Liver (tissue), 9 donors: ENCODE measurements around the gene CCDC196. TPM values are rescaled to one million over a fixed set of nuclear protein-coding genes. Genes with fewer than 3 reads are reported as not detected.

Experiments used
- DNase-seq: peaks from one replicate; pipeline ENCODE4 v3.0.0-alpha.2; 2017; ENCODE audit warnings: low spot score
- H3K27ac ChIP-seq, 2 donors: one replicate each; pipeline ENCODE4 v1.7.0; 2013; ENCODE audit warnings: inconsistent platforms in 2 of 2, low read length in 2 of 2, control low read depth in 1 of 2, low read depth in 1 of 2, mild to moderate bottlenecking in 1 of 2
- H3K27me3 ChIP-seq, 4 donors: one replicate each; pipeline versions ENCODE4 v1.6.1 to v1.7.0; 2013; ENCODE audit warnings: low read length in 3 of 4, inconsistent platforms in 1 of 4, mild to moderate bottlenecking in 1 of 4, moderate library complexity in 1 of 4; ENCODE audit not compliant: control insufficient read depth in 4 of 4, insufficient read depth in 4 of 4
- H3K36me3 ChIP-seq, 4 donors: one replicate each; pipeline versions ENCODE4 v1.6.1 to v1.7.0; 2013; ENCODE audit warnings: low read length in 3 of 4, mild to moderate bottlenecking in 3 of 4, low read depth in 1 of 4, moderate library complexity in 1 of 4; ENCODE audit not compliant: control insufficient read depth in 4 of 4, insufficient read depth in 3 of 4
- H3K4me1 ChIP-seq, 4 donors: one replicate each; pipeline versions ENCODE4 v1.6.1 to v1.7.0; 2013; ENCODE audit warnings: low read length in 3 of 4, mild to moderate bottlenecking in 3 of 4, moderate library complexity in 1 of 4; ENCODE audit not compliant: control insufficient read depth in 4 of 4, insufficient read depth in 4 of 4
- H3K4me3 ChIP-seq, 3 donors: one replicate each; pipeline versions ENCODE4 v1.6.1 to v1.7.0; 2013; ENCODE audit warnings: low read length in 3 of 3, control low read depth in 1 of 3, low read depth in 1 of 3, mild to moderate bottlenecking in 1 of 3
- H3K9ac ChIP-seq, 2 donors: one replicate each; pipeline ENCODE4 v1.7.0; 2013; ENCODE audit warnings: low read length in 2 of 2, mild to moderate bottlenecking in 2 of 2, moderate library complexity in 2 of 2, control low read depth in 1 of 2, low read depth in 1 of 2
- H3K9me3 ChIP-seq, 4 donors: one replicate each; pipeline versions ENCODE4 v1.6.1 to v1.7.0; 2013; ENCODE audit warnings: low read length in 3 of 4; ENCODE audit not compliant: control insufficient read depth in 4 of 4
- GABPA ChIP-seq, 2 donors: IDR thresholded peaks in 1 of 2; conservative IDR thresholded peaks in 1 of 2; 2 replicates each; pipeline ENCODE4 v1.6.1; 2016; ENCODE audit warnings: antibody characterized with exemption in 2 of 2, mild to moderate bottlenecking in 1 of 2, moderate library complexity in 1 of 2
- HNF4A ChIP-seq, 2 donors: conservative IDR thresholded peaks; 2 replicates each; pipeline ENCODE4 v1.6.1; 2016; ENCODE audit warnings: antibody characterized with exemption in 2 of 2, mild to moderate bottlenecking in 2 of 2
- HNF4G ChIP-seq: IDR thresholded peaks from 2 replicates; pipeline ENCODE4 v1.6.1; 2016; ENCODE audit warnings: antibody characterized with exemption
- JUND ChIP-seq, 2 donors: IDR thresholded peaks; 2 replicates each; pipeline ENCODE4 v1.6.1; 2016; ENCODE audit warnings: antibody characterized with exemption in 2 of 2
- NR2F2 ChIP-seq: IDR thresholded peaks from 2 replicates; pipeline ENCODE4 v1.6.1; 2016; ENCODE audit warnings: antibody characterized with exemption
- TAF1 ChIP-seq: conservative IDR thresholded peaks from 2 replicates; pipeline ENCODE4 v1.6.1; 2016; ENCODE audit warnings: antibody characterized with exemption, mild to moderate bottlenecking
- YY1 ChIP-seq: IDR thresholded peaks from 2 replicates; pipeline ENCODE4 v1.6.1; 2016; ENCODE audit warnings: antibody characterized with exemption, mild to moderate bottlenecking
- WGBS: extraction: QIAGEN DNeasy Blood & Tissue Kit; methylation state at CpG from one replicate; pipeline ENCODE4 v1.1.7; 2013; 5-methylcytosine and 5-hydroxymethylcytosine counted together
- polyA plus RNA-seq, 2 donors: library from polyadenylated mRNA; stranded (reverse) in 1 of 2; unstranded in 1 of 2; fragments of 200-250 nt in 1 of 2; fragments of >200 nt in 1 of 2; fragmentation: Nextera tagmentation in 1 of 2; extraction: Ambion mirVana in 1 of 2; gene quantifications; one replicate each; pipeline versions ENCODE4 v1.2.1 to v1.2.3, GENCODE V29; 2013 to 2015
- total RNA-seq, 2 donors: library from RNA; depleted of rRNA; stranded (reverse); fragments of >200 nt; gene quantifications; one replicate each; pipeline ENCODE4 v1.2.3, GENCODE V29; 2014
- TF ChIP-seq, protein P1 (sequence below): fragments of 150-350 bp; IDR thresholded peaks from 2 replicates; pipeline ENCODE4 v1.5.1; 2017; ENCODE audit warnings: improper control_type of control experiment, low read depth, low read length; ENCODE audit not compliant: missing input control
- TF ChIP-seq, protein P2 (sequence below): IDR thresholded peaks from 2 replicates; pipeline ENCODE4 v1.6.1; 2016; ENCODE audit warnings: antibody characterized with exemption
- TF ChIP-seq, protein P3 (sequence below): IDR thresholded peaks from 2 replicates; pipeline ENCODE4 v1.6.1; 2016; ENCODE audit warnings: antibody characterized with exemption
- TF ChIP-seq, protein P4 (sequence below): IDR thresholded peaks from 2 replicates; pipeline ENCODE4 v1.6.1; 2016; ENCODE audit warnings: antibody characterized with exemption, mild to moderate bottlenecking
- donor health status: healthy.
- donor health status: healthy.
- donor health status: healthy.
- donor health status: healthy.
- donor health status: healthy.

Gene CCDC196
- total and polyA plus RNA-seq, 4 donors = 5.4 to 11.4 (median 5.7) TPM; not detected in 1

DNA sequence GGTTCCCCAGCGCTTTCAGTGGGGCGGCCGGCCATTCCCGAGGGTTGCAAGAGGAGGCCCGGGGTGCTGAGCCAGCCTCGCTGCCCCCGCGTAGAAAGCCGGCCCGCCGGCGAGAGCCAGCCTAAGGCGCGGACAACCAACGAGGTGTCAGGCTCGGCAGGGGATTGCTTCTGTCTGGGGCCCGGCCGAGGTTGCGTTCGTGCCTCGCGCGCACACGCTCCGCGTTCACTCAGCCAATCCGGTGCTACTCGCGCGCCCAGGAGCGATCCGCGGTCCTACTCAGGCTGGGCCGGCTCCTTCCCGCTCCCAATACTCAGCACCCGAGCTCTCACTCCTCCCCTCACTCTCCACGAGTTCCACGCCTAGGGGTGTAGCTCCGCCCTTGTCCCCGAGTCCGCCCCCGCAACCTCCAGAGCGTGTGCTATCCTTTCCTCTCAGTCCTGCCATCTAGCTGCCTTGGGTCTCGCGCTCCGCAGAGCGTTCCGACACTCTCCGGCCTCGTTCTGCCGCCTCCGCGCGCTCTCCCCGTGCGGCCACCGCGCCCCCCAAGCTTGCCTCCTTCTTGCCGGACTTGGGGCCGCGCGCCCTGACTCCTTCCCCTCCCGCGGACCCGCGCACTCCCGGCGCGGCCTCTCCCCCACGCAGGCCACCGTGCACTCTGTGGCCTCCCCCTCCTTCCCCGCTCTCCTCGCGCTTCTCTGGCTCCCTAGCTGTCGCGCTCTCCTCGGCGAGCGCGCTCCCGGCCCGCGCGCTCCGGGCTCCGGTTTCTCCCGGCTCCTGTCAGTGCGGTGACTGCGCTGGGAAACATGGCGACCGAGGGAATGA, 21.8 kb downstream of the CCDC196 start, which contains the start of gene GPHN (continued):
- TF ChIP-seq YY1 (peak; percentile 80), HNF4A (conservative IDR thresholded peaks at IDR 0.05) (peak; percentile 32 to 59)

DNA sequence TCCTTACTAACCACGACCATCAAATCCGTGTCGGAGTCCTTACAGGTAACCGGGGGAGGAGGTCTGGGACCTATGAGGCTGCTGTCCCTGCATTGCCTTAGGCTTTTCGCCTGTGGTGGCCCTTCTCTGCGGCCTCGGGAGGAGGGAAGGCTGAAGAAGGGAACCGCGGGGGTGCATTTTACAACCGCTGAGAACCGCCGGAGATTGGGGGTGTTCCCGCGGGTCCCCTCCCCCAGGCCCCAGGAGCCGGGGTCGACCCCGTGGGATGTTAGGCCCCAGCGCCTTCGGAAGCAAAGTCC, 22.3 kb downstream of the CCDC196 start:
- Histone ChIP-seq H3K9me3 (no peaks in the 10 kb centered on the region), H3K27ac (peak overlapping the region; percentile 95 to 96), H3K9ac (peak overlapping the region; percentile 75 to 88), H3K27me3 (no peaks in the 10 kb centered on the region), H3K4me1 (peaks cover 0 to 32% (median 10%) of the 10 kb centered on the region in 4 donors), H3K4me3 (peak overlapping the region; percentile 90 to 99 (median 99)), H3K36me3 (no peaks in the 10 kb centered on the region)
- DNase-seq = peak; percentile 35
- TF ChIP-seq NR2F2 (no peak), TAF1 (no peak), HNF4G (no peak), JUND (IDR thresholded peaks at IDR 0.05) (no peak)
- TF ChIP-seq, protein P1, sequence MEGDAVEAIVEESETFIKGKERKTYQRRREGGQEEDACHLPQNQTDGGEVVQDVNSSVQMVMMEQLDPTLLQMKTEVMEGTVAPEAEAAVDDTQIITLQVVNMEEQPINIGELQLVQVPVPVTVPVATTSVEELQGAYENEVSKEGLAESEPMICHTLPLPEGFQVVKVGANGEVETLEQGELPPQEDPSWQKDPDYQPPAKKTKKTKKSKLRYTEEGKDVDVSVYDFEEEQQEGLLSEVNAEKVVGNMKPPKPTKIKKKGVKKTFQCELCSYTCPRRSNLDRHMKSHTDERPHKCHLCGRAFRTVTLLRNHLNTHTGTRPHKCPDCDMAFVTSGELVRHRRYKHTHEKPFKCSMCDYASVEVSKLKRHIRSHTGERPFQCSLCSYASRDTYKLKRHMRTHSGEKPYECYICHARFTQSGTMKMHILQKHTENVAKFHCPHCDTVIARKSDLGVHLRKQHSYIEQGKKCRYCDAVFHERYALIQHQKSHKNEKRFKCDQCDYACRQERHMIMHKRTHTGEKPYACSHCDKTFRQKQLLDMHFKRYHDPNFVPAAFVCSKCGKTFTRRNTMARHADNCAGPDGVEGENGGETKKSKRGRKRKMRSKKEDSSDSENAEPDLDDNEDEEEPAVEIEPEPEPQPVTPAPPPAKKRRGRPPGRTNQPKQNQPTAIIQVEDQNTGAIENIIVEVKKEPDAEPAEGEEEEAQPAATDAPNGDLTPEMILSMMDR = no peak
- TF ChIP-seq, protein P2, sequence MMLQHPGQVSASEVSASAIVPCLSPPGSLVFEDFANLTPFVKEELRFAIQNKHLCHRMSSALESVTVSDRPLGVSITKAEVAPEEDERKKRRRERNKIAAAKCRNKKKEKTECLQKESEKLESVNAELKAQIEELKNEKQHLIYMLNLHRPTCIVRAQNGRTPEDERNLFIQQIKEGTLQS = no peak
- WGBS = under 1% methylated on average over 19 of the region's 19 CpGs

DNA sequence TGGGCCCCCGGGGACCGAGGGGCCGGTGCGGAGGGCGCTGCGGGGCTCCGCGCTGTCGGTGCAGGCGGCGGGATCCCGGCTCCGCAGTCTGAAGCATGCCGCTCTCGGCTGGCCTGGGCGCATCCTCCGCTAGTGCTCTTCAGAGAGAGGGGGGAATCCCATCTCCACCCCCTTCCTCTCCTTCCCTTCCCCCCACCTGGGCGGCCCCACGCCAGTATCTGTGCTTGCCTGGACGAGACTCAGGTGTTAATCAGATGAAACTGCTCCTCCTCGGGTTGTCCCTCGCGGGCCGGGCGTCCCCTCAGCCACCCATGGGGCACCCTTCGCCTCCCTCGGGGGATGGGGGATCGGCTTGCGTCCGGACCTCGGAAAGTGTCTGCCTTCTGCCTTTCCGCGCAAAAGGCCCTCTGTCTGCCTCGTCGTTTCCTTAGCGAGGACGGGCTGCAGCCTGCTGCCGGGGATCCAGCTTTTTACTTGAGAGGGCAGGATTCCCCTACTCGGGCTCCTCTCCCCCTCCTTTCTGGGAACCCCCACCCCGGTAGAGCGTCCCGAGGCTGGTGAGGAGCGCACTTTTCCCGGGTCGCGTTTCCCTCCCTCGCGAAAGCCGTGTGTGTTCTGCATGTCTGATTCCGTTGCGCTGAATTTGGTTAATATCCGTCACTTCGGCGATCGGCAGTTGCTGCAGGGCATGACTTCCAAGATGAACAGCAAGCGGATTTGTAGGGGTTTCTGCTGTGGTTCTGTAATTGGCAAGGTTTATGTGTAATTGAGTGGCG, 22.9 kb downstream of the CCDC196 start:
- Histone ChIP-seq H3K9me3 (no peaks in the 10 kb centered on the region), H3K27ac (peak overlapping the region; percentile 95 to 96), H3K4me1 (peaks cover 0 to 32% (median 12%) of the 10 kb centered on the region in 4 donors), H3K27me3 (no peaks in the 10 kb centered on the region), H3K4me3 (peak overlapping the region; percentile 90 to 99 (median 99)), H3K9ac (peak overlapping the region; percentile 75 to 88), H3K36me3 (no peaks in the 10 kb centered on the region)
- under 1% methylated on average over 57 of the region's 57 CpGs for WGBS
- TF ChIP-seq, protein P3, sequence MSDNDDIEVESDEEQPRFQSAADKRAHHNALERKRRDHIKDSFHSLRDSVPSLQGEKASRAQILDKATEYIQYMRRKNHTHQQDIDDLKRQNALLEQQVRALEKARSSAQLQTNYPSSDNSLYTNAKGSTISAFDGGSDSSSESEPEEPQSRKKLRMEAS = no peak
- TF ChIP-seq GABPA (IDR thresholded peaks at IDR 0.05 in 1 of 2, conservative IDR thresholded peaks at IDR 0.05 in 1 of 2) = no peak
- TF ChIP-seq, protein P1 = no peak
- TF ChIP-seq HNF4G = no peak
- TF ChIP-seq, protein P2 = no peak
- no peak for TF ChIP-seq NR2F2
- TF ChIP-seq, protein P4, sequence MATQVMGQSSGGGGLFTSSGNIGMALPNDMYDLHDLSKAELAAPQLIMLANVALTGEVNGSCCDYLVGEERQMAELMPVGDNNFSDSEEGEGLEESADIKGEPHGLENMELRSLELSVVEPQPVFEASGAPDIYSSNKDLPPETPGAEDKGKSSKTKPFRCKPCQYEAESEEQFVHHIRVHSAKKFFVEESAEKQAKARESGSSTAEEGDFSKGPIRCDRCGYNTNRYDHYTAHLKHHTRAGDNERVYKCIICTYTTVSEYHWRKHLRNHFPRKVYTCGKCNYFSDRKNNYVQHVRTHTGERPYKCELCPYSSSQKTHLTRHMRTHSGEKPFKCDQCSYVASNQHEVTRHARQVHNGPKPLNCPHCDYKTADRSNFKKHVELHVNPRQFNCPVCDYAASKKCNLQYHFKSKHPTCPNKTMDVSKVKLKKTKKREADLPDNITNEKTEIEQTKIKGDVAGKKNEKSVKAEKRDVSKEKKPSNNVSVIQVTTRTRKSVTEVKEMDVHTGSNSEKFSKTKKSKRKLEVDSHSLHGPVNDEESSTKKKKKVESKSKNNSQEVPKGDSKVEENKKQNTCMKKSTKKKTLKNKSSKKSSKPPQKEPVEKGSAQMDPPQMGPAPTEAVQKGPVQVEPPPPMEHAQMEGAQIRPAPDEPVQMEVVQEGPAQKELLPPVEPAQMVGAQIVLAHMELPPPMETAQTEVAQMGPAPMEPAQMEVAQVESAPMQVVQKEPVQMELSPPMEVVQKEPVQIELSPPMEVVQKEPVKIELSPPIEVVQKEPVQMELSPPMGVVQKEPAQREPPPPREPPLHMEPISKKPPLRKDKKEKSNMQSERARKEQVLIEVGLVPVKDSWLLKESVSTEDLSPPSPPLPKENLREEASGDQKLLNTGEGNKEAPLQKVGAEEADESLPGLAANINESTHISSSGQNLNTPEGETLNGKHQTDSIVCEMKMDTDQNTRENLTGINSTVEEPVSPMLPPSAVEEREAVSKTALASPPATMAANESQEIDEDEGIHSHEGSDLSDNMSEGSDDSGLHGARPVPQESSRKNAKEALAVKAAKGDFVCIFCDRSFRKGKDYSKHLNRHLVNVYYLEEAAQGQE = no peak
- peak; percentile 53 for DNase-seq
